Measurements from ENCODE around the gene IQCC.

IQCC gene

DNA sequence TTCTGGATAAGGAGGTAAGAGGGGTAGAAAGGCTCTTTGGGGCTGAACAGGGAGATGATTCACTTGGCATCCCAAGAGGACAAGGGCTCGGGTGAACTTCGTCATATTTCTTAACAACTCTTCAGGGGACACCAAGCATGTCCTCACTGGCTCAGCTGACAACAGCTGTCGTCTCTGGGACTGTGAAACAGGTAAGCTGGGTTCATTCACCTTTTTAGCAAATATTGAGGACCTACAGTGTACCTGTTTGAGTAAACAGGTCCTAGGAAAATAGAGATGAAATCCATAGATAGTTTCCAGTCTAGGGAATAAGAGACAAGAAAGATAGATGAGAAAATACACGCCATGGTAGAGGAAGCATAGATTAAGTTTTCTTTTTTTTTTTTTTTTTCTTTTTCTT is 18.8 kb downstream of the IQCC start:
- DNase-seq, result no peak

DNA sequence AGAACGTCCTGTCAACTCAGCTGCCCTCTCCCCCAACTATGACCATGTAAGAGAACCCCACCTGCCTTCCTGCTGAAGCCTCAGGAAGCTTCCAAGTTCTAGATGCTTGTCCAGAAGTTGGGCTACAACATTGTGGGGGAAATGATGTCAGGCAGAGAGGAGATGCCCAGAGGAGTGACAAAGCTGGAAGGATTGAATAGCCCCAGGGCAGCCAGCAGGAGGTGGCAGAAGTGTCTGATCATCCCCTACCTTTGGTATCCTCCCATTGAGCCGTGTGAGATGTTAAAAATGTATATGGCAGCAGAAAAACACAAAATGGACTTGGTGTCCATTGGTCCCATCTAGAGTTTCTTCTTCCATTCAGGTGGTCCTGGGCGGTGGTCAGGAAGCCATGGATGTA is 23.3 kb downstream of the IQCC start:
- no peak for DNase-seq

GRCh38 chr1:32231843-32232432 is 26.5 kb downstream of the IQCC start:
- no peak for DNase-seq

GRCh38 chr1:32232558-32233304 is 27.3 kb downstream of the IQCC start:
- no peak for DNase-seq

GRCh38 chr1:32234792-32235191 is 29.3 kb downstream of the IQCC start:
- DNase-seq, result no peak

- no peak for DNase-seq
These were observed 33.9 kb downstream of the IQCC start for GRCh38 chr1:32239337-32239736.

DNA sequence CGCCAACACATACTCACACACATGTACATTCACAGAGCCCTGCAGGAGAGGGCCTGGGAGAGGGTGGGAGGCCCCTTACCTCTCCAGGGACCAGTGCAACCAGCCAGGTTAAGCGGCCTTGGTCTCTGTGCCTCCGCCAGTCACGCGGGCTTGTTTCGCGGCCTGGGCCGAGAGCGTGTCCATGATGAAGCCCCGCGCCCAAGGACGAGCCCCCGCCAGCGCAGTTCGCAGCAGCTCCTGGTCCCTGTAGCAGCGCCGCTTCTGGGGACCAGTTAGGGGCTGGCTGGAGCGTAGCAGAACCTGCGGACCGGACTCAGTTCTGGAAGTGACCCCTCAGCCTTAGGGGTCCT is 34.3 kb downstream of the IQCC start:
- DNase-seq, result no peak

- DNase-seq, result peak; percentile 67
These were observed 34.9 kb downstream of the IQCC start for GRCh38 chr1:32240140-32240951.

- DNase-seq, result peak; percentile 38
These were observed 35.7 kb downstream of the IQCC start for GRCh38 chr1:32241001-32241763.

GRCh38 chr1:32242341-32242851 is 36.9 kb downstream of the IQCC start:
- no peak for DNase-seq

- no peak for DNase-seq
These were observed 41.4 kb downstream of the IQCC start, which contains the start of gene FAM167B for GRCh38 chr1:32246888-32247273. Gene FAM167B (plus strand): TSS chr1:32247222. CDS start chr1:32247422, 200 bp downstream.

DNA sequence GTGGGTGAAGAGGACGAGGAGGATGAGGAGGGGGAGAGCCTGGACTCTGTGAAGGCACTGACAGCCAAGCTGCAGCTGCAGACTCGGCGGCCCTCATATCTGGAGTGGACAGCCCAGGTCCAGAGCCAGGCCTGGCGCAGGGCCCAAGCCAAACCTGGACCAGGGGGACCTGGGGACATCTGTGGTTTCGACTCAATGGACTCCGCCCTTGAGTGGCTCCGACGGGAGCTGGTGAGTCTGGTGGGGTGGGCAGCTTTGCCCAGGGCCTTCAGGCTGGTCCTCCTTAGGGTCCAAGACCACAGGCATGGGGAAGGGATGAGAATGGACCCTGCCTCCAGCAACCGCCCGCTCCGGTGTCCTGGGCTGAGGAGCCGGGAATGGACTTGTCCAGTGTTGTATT is 42.0 kb downstream of the IQCC start:
- no peak for DNase-seq

DNA sequence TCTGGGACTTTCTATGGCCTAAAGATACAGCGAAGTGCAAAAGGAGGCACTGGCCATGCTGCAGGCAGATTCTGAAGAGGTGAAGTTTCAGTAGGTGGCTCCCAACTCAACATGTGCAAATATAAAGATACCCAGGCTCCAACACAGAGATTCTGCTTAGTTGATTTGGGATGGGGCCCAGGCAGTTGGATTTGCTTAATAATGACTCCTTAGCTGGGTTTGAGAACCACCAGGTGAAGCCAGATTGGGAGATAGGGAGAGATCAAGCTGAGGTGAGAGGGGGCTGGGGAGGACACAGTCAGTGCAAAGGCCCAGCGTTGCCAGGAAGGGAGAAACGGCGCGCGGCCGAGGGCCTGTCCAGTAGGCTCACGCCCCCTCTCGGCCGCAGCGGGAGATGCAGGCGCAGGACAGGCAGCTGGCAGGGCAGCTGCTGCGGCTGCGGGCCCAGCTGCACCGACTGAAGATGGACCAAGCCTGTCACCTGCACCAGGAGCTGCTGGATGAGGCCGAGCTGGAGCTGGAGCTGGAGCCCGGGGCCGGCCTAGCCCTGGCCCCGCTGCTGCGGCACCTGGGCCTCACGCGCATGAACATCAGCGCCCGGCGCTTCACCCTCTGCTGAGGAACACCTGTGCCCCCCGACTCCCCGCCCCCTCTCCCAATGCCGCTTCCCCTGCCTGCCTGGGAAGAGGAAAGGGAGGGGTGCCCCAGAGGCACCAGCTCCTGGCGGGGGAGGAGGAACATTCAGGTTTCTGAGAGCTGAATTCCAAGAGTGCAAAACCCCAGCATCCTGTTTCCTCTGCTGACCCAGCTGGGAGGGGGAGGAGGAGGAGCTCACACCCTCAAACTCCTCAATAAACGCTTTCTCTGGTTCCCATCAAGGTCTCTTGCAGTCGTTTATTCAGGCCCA is 42.8 kb downstream of the IQCC start:
- DNase-seq, result peak; percentile 80

DNA sequence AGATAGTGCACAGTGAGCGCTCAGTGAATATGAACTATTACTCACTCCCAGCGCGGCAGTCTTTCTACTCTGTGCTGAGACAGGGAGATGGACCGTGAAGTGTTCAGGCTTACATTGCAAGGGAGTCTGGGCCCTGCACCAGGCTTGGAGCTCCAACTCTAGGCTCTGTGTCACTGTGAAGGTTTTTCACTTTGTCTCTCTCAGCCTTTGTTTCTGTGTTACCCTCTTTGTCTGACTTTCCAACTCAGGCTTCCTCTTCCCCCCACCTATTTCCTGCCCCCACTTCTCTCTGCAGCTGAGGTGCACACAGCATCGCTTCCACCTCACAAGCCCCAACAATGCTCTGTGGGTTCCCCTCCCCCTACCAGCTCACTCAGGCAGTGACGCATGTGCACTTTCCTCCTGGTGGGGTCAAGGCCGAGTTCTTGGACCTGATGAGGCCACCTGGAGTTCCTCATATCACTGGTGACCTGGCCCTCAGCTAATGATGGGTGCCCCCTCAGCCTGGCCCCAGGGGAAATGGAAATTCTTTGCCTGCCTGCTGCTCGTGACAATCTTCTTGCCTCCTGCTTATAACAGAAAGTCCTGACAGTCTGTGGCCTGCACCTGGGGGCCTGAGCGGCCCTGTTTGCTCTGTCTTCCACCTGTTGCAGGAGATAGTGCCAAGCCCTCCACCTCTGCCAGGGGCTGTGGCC is 44.5 kb downstream of the IQCC start:
- DNase-seq, result peak; percentile 89

DNA sequence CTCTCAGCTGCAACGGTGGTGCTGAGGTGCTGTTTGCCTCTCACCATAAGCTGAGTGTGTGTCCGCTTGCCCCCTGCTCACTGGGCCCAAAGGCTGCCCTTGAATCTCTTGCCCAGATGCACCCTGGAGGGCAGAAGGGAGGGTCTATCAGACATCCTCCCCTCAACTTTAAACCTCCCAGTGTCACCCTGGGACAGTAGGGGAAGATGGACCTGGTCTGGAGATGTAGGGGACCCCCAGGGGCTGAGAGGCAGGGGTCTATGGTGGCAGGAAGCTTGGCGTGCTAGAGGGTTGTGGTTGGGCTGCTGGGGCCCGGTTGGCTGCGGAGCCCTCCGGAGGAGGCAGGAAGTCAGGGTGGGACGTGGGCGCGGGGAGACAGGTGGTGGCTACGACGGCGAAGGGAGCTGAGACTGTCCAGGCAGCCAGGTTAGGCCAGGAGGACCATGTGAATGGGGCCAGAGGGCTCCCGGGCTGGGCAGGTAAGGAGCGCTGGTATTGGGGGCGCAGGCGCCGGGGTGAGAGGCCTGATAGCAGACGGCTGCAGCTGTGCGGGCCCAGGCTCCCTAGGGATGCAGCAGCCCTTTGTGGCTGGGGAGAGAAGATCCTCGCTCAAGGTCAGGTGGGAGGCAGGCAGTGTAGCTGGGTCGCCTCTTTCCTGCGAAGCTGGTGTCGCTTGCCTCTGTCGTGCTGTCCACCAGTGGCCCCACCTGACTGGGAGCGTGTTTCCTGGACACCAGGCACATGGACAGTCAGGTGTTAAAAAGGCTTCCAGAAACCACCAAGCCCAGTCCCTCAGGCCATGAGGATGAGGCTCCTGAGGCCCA is 45.6 kb downstream of the IQCC start, which contains the start of gene LCK:
LCK (plus strand) TSS at position 373 of the 824 bp plus-strand sequence. CDS start 23,065 bp downstream, outside the sequence.
- peak; percentile 63 for DNase-seq

GRCh38 chr1:32255072-32256071 is 49.9 kb downstream of the IQCC start:
- peak; percentile 47 for DNase-seq

DNA sequence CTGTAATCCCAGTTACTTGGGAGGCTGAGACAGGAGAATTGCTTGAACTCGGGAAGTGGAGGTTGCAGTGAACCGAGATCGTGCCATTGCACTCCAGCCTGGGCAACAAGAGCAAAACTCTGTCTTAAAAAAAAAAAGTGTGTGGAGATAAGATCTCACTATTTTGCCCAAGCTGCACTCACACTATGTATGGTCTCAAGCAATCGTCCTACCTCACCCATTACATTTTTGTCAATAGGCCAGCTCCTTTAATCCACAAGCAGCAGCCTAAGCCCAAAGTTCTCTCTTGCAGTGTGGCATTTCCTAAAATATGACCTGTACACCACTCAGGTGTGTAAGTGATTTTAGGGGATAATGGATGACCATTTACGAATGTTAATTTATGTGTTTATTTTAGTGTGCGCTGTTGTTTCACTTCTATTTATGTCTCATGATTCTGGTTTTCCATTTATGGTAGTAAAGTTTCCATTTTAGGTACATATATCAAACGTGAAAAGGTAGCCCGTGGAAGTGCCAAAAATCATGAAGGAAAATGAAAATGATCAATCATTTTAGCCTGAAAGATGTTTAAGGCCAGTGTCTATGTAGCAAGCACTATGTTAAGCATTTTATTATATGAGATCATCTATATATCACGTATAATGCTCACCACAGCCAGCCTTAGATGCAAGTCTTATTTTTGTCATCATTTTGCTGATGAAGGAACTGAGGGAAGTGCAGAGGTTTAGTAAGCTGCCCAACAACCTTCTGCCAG is 51.2 kb downstream of the IQCC start:
- DNase-seq, result peak; percentile 32

GRCh38 chr1:32257227-32257508 is 51.7 kb downstream of the IQCC start:
- DNase-seq, result no peak

All from CD4-positive, alpha-beta T cell treated with Interleukin-21 for 1 hour (primary cell).